DMS153 treated with DMSO at 0.1 percent for 48 hours (cell line): Measurements from ENCODE around the gene FAM228B.
A peak's percentile ranks its signal among the peaks of the same experiment; 100 is the strongest.
"Not testable (repeated sequence)": the region's sequence is repeated elsewhere in the genome, so short reads cannot be mapped to it uniquely, and the experiment has no call there.

Experiments used
- DNase-seq: peaks from one replicate; lab custom pipeline; 2025; ENCODE audit not compliant: unreplicated experiment; lab: John Stamatoyannopoulos, UW

FAM228B gene

GRCh38 chr2:24123195-24123921, at the start of gene FAM228B, which contains the start of gene PFN4:
Gene FAM228B, plus strand, starts transcription at chr2:24123469. Its CDS starts 893 bp downstream, at chr2:24124362.
Gene PFN4, minus strand, starts transcription at chr2:24123334. Its CDS starts 799 bp downstream, at chr2:24122535.
- DNase-seq, result peak; percentile 56

GRCh38 chr2:24073816-24074215, 49.5 kb upstream of the FAM228B start:
- no peak for DNase-seq

- no peak for DNase-seq
Measured at GRCh38 chr2:24075259-24075658, 48.0 kb upstream of the FAM228B start.

- peak; percentile 98 for DNase-seq
Measured at GRCh38 chr2:24075915-24076848, 47.1 kb upstream of the FAM228B start, which contains the start of gene SF3B6. Gene SF3B6, minus strand, starts transcription at chr2:24076326. Its CDS starts 97 bp downstream, at chr2:24076229.

GRCh38 chr2:24076849-24077534, 46.3 kb upstream of the FAM228B start:
- DNase-seq, result no peak

GRCh38 chr2:24077535-24077877, 45.8 kb upstream of the FAM228B start:
- no peak for DNase-seq

- DNase-seq, result no peak
Measured at GRCh38 chr2:24077879-24078278, 45.4 kb upstream of the FAM228B start.

- DNase-seq, result no peak
Measured at GRCh38 chr2:24080701-24081100, 42.6 kb upstream of the FAM228B start.

GRCh38 chr2:24082787-24083566, 40.3 kb upstream of the FAM228B start:
- DNase-seq, result no peak

GRCh38 chr2:24083567-24084385, 39.5 kb upstream of the FAM228B start:
- DNase-seq, result peak; percentile 71

GRCh38 chr2:24084386-24085199, 38.7 kb upstream of the FAM228B start, which contains the start of gene TP53I3:
Gene TP53I3, minus strand, starts transcription at chr2:24084834. Its CDS starts 508 bp downstream, at chr2:24084326.
- DNase-seq, result peak; percentile 72

- DNase-seq, result no peak
Measured at GRCh38 chr2:24085200-24085489, 38.1 kb upstream of the FAM228B start.

- no peak for DNase-seq
Measured at GRCh38 chr2:24086241-24086640, 37.0 kb upstream of the FAM228B start.

GRCh38 chr2:24087032-24087431, 36.2 kb upstream of the FAM228B start:
- DNase-seq, result no peak

- DNase-seq, result no peak
Measured at GRCh38 chr2:24088821-24089359, 34.4 kb upstream of the FAM228B start.

GRCh38 chr2:24093270-24093669, 30.0 kb upstream of the FAM228B start:
- DNase-seq, result not testable (repeated sequence)

- not testable (repeated sequence) for DNase-seq
Measured at GRCh38 chr2:24095171-24095677, 28.0 kb upstream of the FAM228B start.

- not testable (repeated sequence) for DNase-seq
Measured at GRCh38 chr2:24100732-24101131, 22.5 kb upstream of the FAM228B start.
